ENCODE measurements around the gene ELOVL6. TPM values are rescaled to one million over a fixed set of nuclear protein-coding genes. Genes with fewer than 3 reads are reported as not detected.

The ELOVL6 gene
- total and polyA plus RNA-seq, 9 of the 15 experiments (the other 6 are each of a cell fraction or from before 2014, with no cell fraction given), result 18.3 to 82.6 (median 46.0) TPM

GRCh38 chr4:110196206-110196870, 2.1 kb downstream of the ELOVL6 start (continued):
- TF ChIP-seq KDM5B (IDR thresholded peaks at IDR 0.05; ENCODE audit: insufficient replicate concordance, low read depth, low read length) (no peak), SP2 (IDR thresholded peaks at IDR 0.05; ENCODE audit: extremely low read depth, low read depth, low read length, poor library complexity, severe bottlenecking) (no peak), XRCC5 (IDR thresholded peaks at IDR 0.05; ENCODE audit: low read depth, low read length) (no peak), RBBP5 (IDR thresholded peaks at IDR 0.05; ENCODE audit: borderline replicate concordance, insufficient read depth, low read length, poor library complexity, severe bottlenecking) (no peak), ZNF655 (CRISPR knock-in tag; IDR thresholded peaks at IDR 0.05) (no peak), TEAD2 (tag; IDR thresholded peaks at IDR 0.05) (no peak), SMAD3 (CRISPR knock-in tag; conservative IDR thresholded peaks at IDR 0.05) (no peak), ELF4 (CRISPR knock-in tag; IDR thresholded peaks at IDR 0.05) (no peak), PTTG1 (tag; IDR thresholded peaks at IDR 0.05; ENCODE audit: low read depth) (no peak), MCM3 (IDR thresholded peaks at IDR 0.05) (no peak), RBM25 (IDR thresholded peaks at IDR 0.05; ENCODE audit: low read depth, low read length, severe bottlenecking) (no peak), SRSF3 (IDR thresholded peaks at IDR 0.05; ENCODE audit: insufficient read depth, low read length) (no peak), CREB5 (CRISPR knock-in tag; IDR thresholded peaks at IDR 0.05) (no peak), MAFK (IDR thresholded peaks at IDR 0.05; ENCODE audit: low read length) (no peak), ZNF584 (CRISPR knock-in tag; IDR thresholded peaks at IDR 0.05; ENCODE audit: low read depth) (no peak)
- TF ChIP-seq, protein P1, sequence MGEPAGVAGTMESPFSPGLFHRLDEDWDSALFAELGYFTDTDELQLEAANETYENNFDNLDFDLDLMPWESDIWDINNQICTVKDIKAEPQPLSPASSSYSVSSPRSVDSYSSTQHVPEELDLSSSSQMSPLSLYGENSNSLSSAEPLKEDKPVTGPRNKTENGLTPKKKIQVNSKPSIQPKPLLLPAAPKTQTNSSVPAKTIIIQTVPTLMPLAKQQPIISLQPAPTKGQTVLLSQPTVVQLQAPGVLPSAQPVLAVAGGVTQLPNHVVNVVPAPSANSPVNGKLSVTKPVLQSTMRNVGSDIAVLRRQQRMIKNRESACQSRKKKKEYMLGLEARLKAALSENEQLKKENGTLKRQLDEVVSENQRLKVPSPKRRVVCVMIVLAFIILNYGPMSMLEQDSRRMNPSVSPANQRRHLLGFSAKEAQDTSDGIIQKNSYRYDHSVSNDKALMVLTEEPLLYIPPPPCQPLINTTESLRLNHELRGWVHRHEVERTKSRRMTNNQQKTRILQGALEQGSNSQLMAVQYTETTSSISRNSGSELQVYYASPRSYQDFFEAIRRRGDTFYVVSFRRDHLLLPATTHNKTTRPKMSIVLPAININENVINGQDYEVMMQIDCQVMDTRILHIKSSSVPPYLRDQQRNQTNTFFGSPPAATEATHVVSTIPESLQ (CRISPR knock-in tag; IDR thresholded peaks at IDR 0.05), result no peak
- TF ChIP-seq, protein P2, sequence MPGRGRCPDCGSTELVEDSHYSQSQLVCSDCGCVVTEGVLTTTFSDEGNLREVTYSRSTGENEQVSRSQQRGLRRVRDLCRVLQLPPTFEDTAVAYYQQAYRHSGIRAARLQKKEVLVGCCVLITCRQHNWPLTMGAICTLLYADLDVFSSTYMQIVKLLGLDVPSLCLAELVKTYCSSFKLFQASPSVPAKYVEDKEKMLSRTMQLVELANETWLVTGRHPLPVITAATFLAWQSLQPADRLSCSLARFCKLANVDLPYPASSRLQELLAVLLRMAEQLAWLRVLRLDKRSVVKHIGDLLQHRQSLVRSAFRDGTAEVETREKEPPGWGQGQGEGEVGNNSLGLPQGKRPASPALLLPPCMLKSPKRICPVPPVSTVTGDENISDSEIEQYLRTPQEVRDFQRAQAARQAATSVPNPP (IDR thresholded peaks at IDR 0.05; ENCODE audit: borderline replicate concordance, insufficient read depth, insufficient read length), result no peak
- TF ChIP-seq, protein P3, sequence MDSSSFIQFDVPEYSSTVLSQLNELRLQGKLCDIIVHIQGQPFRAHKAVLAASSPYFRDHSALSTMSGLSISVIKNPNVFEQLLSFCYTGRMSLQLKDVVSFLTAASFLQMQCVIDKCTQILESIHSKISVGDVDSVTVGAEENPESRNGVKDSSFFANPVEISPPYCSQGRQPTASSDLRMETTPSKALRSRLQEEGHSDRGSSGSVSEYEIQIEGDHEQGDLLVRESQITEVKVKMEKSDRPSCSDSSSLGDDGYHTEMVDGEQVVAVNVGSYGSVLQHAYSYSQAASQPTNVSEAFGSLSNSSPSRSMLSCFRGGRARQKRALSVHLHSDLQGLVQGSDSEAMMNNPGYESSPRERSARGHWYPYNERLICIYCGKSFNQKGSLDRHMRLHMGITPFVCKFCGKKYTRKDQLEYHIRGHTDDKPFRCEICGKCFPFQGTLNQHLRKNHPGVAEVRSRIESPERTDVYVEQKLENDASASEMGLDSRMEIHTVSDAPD (CRISPR knock-in tag; IDR thresholded peaks at IDR 0.05), result no peak
